Chondrocyte (in vitro differentiated cells): ENCODE data around the gene PDLIM5. TPM values are rescaled to one million over a fixed set of nuclear protein-coding genes. Genes with fewer than 3 reads are reported as not detected.

Experiments used
- DNase-seq: peaks from one replicate; pipeline ENCODE4 v3.0.0; 2021; ENCODE audit warnings: mixed read lengths, low spot score
- H3K27ac Mint-ChIP-seq: one replicate; pipeline ENCODE4 v1.8.0; 2021; ENCODE audit warnings: mild to moderate bottlenecking, moderate library complexity, mixed read lengths; ENCODE audit not compliant: unreplicated experiment
- H3K27me3 Mint-ChIP-seq: 2 replicates; pipeline ENCODE4 v1.8.0; 2021; ENCODE audit warnings: low read depth, mixed read lengths
- H3K36me3 Mint-ChIP-seq: 2 replicates; pipeline ENCODE4 v1.8.0; 2021; ENCODE audit warnings: low read depth, mixed read lengths
- H3K4me1 Mint-ChIP-seq: 2 replicates; pipeline ENCODE4 v1.8.0; 2021; ENCODE audit warnings: low read depth, mild to moderate bottlenecking, mixed read lengths
- H3K4me3 Mint-ChIP-seq: one replicate; pipeline ENCODE4 v1.8.0; 2021; ENCODE audit warnings: mild to moderate bottlenecking, moderate library complexity, mixed read lengths; ENCODE audit not compliant: unreplicated experiment
- H3K9me3 Mint-ChIP-seq: 2 replicates; pipeline ENCODE4 v1.8.0; 2021; ENCODE audit warnings: low read depth, mixed read lengths
- CTCF ChIP-seq: fragments of 200-600 bp; sonication (generic); IDR thresholded peaks from 2 replicates; pipeline ENCODE4 v1.5.0; 2021; ENCODE audit warnings: antibody characterized with exemption, mild to moderate bottlenecking, moderate library complexity
- total RNA-seq: library from RNA; stranded (reverse); gene quantifications from 3 replicates; pipeline ENCODE4 v1.2.1, GENCODE V29; 2021

The PDLIM5 gene
- total RNA-seq, 1 donor from 2014 or later = 329 TPM

- no peak for DNase-seq
- Mint-ChIP-seq H3K27me3 (no peaks in the 10 kb centered on the region), H3K4me3 (no peak overlapping the region), H3K36me3 (peaks cover 1% of the 10 kb centered on the region), H3K4me1 (peaks cover 60% of the 10 kb centered on the region), H3K27ac (no peak overlapping the region), H3K9me3 (no peaks in the 10 kb centered on the region)
- TF ChIP-seq CTCF = no peak
Observed at GRCh38 chr4:94570558-94570957, 118.8 kb downstream of the PDLIM5 start.

- Mint-ChIP-seq H3K4me1 (peaks cover 63% of the 10 kb centered on the region), H3K4me3 (no peak overlapping the region)
Observed at GRCh38 chr4:94571298-94571697, 119.6 kb downstream of the PDLIM5 start.

GRCh38 chr4:94571715-94572114 is 120.0 kb downstream of the PDLIM5 start:
- H3K4me3 Mint-ChIP-seq = no peak overlapping the region
- H3K27ac Mint-ChIP-seq = no peak overlapping the region
- no peaks in the 10 kb centered on the region for H3K27me3 Mint-ChIP-seq
- no peaks in the 10 kb centered on the region for H3K9me3 Mint-ChIP-seq
- no peak for TF ChIP-seq CTCF
- peaks cover 63% of the 10 kb centered on the region for H3K4me1 Mint-ChIP-seq
- DNase-seq = no peak
- H3K36me3 Mint-ChIP-seq = peaks cover 9% of the 10 kb centered on the region

More at GRCh38 chr4:94571298-94571697, 119.6 kb downstream of the PDLIM5 start:
- Mint-ChIP-seq H3K9me3 (no peaks in the 10 kb centered on the region), H3K27me3 (no peaks in the 10 kb centered on the region), H3K27ac (no peak overlapping the region), H3K36me3 (peaks cover 8% of the 10 kb centered on the region)
- DNase-seq = no peak
- no peak for TF ChIP-seq CTCF

- H3K4me1 Mint-ChIP-seq = peaks cover 62% of the 10 kb centered on the region
- no peak for DNase-seq
- H3K9me3 Mint-ChIP-seq = no peaks in the 10 kb centered on the region
- H3K27ac Mint-ChIP-seq = no peak overlapping the region
- H3K27me3 Mint-ChIP-seq = no peaks in the 10 kb centered on the region
- H3K4me3 Mint-ChIP-seq = no peak overlapping the region
- no peak for TF ChIP-seq CTCF
- peaks cover 9% of the 10 kb centered on the region for H3K36me3 Mint-ChIP-seq
Observed at GRCh38 chr4:94574050-94574449, 122.3 kb downstream of the PDLIM5 start.

GRCh38 chr4:94574616-94575015 is 122.9 kb downstream of the PDLIM5 start:
- no peak for DNase-seq
- H3K4me1 Mint-ChIP-seq = peaks cover 67% of the 10 kb centered on the region
- no peak for TF ChIP-seq CTCF
- H3K4me3 Mint-ChIP-seq = no peak overlapping the region
- no peaks in the 10 kb centered on the region for H3K27me3 Mint-ChIP-seq
- peak overlapping the region; percentile 81 for H3K27ac Mint-ChIP-seq
- H3K36me3 Mint-ChIP-seq = peaks cover 9% of the 10 kb centered on the region
- no peaks in the 10 kb centered on the region for H3K9me3 Mint-ChIP-seq
